Large intestine (tissue), 3 donors: ENCODE measurements around the gene HSD17B2. TPM values are rescaled to one million over a fixed set of nuclear protein-coding genes. Genes with fewer than 3 reads are reported as not detected.

Source experiments
- DNase-seq, 2 donors: peaks; one replicate each; pipeline versions ENCODE4 v3.0.0 to v3.0.0-alpha.2; 2013
- H3K27ac ChIP-seq: one replicate; pipeline ENCODE4 v1.5.1; 2013; ENCODE audit warnings: low read length
- H3K27me3 ChIP-seq: 2 replicates; pipeline ENCODE4 v1.6.1; 2013; ENCODE audit warnings: low read length; ENCODE audit not compliant: control insufficient read depth, insufficient read depth
- H3K36me3 ChIP-seq: 2 replicates; pipeline ENCODE4 v1.6.1; 2013; ENCODE audit warnings: low read length; ENCODE audit not compliant: control insufficient read depth, insufficient read depth
- H3K4me1 ChIP-seq: one replicate; pipeline ENCODE4 v1.6.1; 2013; ENCODE audit warnings: low read length; ENCODE audit not compliant: control insufficient read depth, insufficient read depth
- H3K4me3 ChIP-seq: one replicate; pipeline ENCODE4 v1.5.1; 2013; ENCODE audit warnings: low read length
- H3K9me3 ChIP-seq: one replicate; pipeline ENCODE4 v1.6.1; 2013; ENCODE audit warnings: mild to moderate bottlenecking, low read depth, low read length, moderate library complexity; ENCODE audit not compliant: control insufficient read depth
- WGBS: methylation state at CpG from one replicate; pipeline ENCODE4 v1.1.5; 2013; ENCODE audit warnings: low lambda C conversion rate; ENCODE audit not compliant: insufficient coverage; 5-methylcytosine and 5-hydroxymethylcytosine counted together
- polyA plus RNA-seq: library from polyadenylated mRNA; unstranded; fragments of 120-200 nt; gene quantifications from one replicate; pipeline ENCODE4 v1.2.1, GENCODE V29; 2013

HSD17B2 gene
- polyA plus RNA-seq, 1 donor: 69.5 TPM

GRCh38 chr16:82016964-82017363 lies 18.1 kb upstream of the HSD17B2 start:
- Histone ChIP-seq H3K36me3 (no peaks in the 10 kb centered on the region), H3K4me1 (no peaks in the 10 kb centered on the region), H3K4me3 (no peak overlapping the region), H3K9me3 (no peaks in the 10 kb centered on the region), H3K27me3 (no peaks in the 10 kb centered on the region), H3K27ac (no peak overlapping the region)
- WGBS: no CpG with 5 or more reads among the region's 2 CpGs
- DNase-seq: no peak

GRCh38 chr16:82017911-82018568 lies 17.0 kb upstream of the HSD17B2 start:
- Histone ChIP-seq H3K4me3 (no peak overlapping the region), H3K36me3 (no peaks in the 10 kb centered on the region), H3K4me1 (no peaks in the 10 kb centered on the region), H3K27ac (no peak overlapping the region), H3K27me3 (no peaks in the 10 kb centered on the region), H3K9me3 (no peaks in the 10 kb centered on the region)
- 90% methylated on average over 2 of the region's 6 CpGs for WGBS
- no peak for DNase-seq

DNA sequence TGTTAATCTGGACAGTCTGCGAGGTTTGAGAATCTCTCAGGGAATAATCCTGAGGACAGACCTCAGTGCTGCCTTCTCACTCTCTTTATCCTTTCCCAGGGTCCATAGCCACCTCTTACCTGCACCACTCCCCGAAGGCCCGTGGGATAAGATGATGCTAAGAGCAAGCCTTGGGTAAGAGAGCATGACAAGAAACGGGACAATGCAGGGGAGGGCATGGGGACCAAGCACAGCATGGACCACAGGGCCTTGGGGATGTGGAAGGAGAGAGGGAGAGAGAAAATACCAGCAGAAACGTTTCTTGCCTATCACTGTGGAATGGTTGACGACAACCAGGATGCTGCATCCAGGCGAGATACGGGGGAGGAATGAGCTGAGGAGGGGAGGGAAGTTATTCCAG lies 15.5 kb upstream of the HSD17B2 start:
- H3K9me3 ChIP-seq: no peaks in the 10 kb centered on the region
- 60% methylated on average over 3 of the region's 8 CpGs for WGBS
- H3K27ac ChIP-seq: no peak overlapping the region
- H3K4me1 ChIP-seq: no peaks in the 10 kb centered on the region
- no peaks in the 10 kb centered on the region for H3K36me3 ChIP-seq
- H3K27me3 ChIP-seq: no peaks in the 10 kb centered on the region
- no peak for DNase-seq
- no peak overlapping the region for H3K4me3 ChIP-seq

DNA sequence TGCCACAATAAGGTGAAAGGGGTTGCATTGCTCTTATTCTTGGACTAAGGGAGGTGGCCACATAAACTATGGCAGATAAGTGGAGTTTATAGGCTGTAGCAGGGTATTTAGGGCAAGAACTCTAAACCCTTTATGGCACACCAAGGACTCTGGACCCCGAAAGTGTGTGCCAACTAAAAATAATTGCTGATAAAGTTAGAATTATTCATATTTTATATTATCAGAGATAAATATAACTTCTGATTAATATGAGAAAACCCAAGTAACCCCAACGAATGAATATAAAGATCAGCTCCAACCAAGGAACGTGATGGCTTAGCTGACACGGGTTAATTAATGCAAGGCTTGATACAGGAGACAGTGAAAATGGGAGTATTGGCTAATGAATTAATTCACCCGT lies 15.0 kb upstream of the HSD17B2 start:
- H3K27ac ChIP-seq: no peak overlapping the region
- WGBS: 100% methylated on average over 1 of the region's 5 CpGs
- no peaks in the 10 kb centered on the region for H3K9me3 ChIP-seq
- H3K4me1 ChIP-seq: no peaks in the 10 kb centered on the region
- DNase-seq: no peak
- H3K4me3 ChIP-seq: no peak overlapping the region
- no peaks in the 10 kb centered on the region for H3K36me3 ChIP-seq
- no peaks in the 10 kb centered on the region for H3K27me3 ChIP-seq

- DNase-seq: no peak
- peaks cover 13% of the 10 kb centered on the region for H3K4me1 ChIP-seq
- no peak overlapping the region for H3K4me3 ChIP-seq
- no peak overlapping the region for H3K27ac ChIP-seq
- no peaks in the 10 kb centered on the region for H3K27me3 ChIP-seq
- H3K9me3 ChIP-seq: no peaks in the 10 kb centered on the region
- no CpG with 5 or more reads among the region's 7 CpGs for WGBS
- H3K36me3 ChIP-seq: no peaks in the 10 kb centered on the region
Measured at GRCh38 chr16:82023206-82023605, 11.8 kb upstream of the HSD17B2 start.

DNA sequence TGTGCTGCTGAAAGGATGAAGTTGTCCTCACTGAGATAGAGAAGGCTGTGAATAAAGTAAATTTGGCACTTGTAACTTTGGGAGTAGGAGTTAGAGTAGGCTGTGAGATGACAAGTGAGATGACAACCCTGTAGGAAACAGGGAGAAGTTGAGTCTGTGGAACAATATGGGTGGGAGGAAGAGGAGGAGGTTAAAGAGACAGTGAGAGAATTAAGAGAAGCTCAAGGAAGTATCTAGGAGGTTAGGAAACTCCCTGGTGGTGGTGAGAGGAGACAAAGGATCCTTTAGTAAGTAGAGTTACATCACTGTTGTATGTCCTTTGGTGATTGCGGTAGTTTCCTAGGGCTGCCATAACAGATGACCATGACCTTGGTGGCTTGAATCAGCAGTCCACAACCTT lies 10.7 kb upstream of the HSD17B2 start:
- WGBS: no CpG with 5 or more reads among the region's 1 CpG
- Histone ChIP-seq H3K36me3 (no peaks in the 10 kb centered on the region), H3K27me3 (no peaks in the 10 kb centered on the region), H3K4me1 (peaks cover 15% of the 10 kb centered on the region), H3K4me3 (no peak overlapping the region), H3K27ac (no peak overlapping the region), H3K9me3 (no peaks in the 10 kb centered on the region)
- DNase-seq: no peak

GRCh38 chr16:82024883-82025282 lies 10.2 kb upstream of the HSD17B2 start:
- H3K9me3 ChIP-seq: no peaks in the 10 kb centered on the region
- H3K27ac ChIP-seq: no peak overlapping the region
- H3K4me1 ChIP-seq: peaks cover 15% of the 10 kb centered on the region
- no peak for DNase-seq
- H3K4me3 ChIP-seq: no peak overlapping the region
- no peaks in the 10 kb centered on the region for H3K27me3 ChIP-seq
- no CpG with 5 or more reads among the region's 4 CpGs for WGBS
- no peaks in the 10 kb centered on the region for H3K36me3 ChIP-seq

- 17% methylated on average over 1 of the region's 7 CpGs for WGBS
- peak; percentile 71 to 90 for DNase-seq
- H3K9me3 ChIP-seq: no peaks in the 10 kb centered on the region
- H3K4me1 ChIP-seq: peaks cover 16% of the 10 kb centered on the region
- no peak overlapping the region for H3K4me3 ChIP-seq
- H3K27ac ChIP-seq: peak overlapping the region; percentile 68
- no peaks in the 10 kb centered on the region for H3K36me3 ChIP-seq
- no peaks in the 10 kb centered on the region for H3K27me3 ChIP-seq
Measured at GRCh38 chr16:82027629-82028064, 7.4 kb upstream of the HSD17B2 start.

DNA sequence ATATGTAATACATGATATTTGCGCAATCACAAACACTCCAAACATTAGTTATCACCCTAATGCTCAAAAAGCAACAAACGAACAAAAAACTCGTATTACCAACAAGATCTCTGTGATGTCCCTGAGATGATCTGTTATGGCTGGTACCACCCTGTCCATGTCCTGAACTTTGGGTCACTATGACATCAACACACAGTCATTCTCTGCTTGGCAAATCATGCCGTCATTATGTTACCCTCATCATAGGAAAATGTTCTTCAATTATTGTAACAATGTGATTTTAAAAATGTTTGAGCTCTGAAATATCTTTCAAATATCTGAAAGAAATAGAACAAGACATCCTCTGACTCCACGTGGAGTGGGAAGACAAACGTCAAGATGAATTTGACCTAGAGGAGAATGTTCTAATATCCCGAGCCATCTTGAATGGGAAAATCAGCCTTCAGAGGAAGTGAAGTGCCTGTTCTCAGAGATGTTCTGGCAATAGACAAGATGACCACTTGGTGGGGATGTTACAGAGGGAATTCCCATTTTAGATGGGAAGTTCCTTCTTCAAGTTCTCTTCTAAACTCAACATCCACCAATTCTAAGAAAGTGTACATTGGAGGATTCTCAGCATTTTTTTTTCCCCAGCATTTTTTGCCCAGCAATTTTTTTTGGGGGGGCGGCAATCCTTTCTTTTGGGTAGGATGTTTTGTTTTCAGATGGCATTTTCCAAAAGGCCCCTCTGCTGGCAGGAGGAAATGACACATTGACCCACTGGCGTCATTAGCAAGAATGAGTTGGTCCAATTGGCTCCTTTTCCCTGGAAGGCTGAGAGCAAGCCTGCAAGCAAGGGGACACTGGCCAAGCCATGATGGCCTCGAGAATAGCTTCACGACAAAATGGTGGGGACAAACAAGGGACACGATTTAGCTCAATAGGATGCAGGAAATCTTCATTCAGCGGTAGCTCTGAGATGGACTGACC lies 3.7 kb upstream of the HSD17B2 start:
- Histone ChIP-seq H3K27me3 (no peaks in the 10 kb centered on the region), H3K4me1 (peaks cover 34% of the 10 kb centered on the region), H3K36me3 (no peaks in the 10 kb centered on the region), H3K4me3 (no peak overlapping the region), H3K9me3 (no peaks in the 10 kb centered on the region), H3K27ac (no peak overlapping the region)
- 0% methylated on average over 1 of the region's 13 CpGs for WGBS
- peak; percentile 60 to 71 for DNase-seq

DNA sequence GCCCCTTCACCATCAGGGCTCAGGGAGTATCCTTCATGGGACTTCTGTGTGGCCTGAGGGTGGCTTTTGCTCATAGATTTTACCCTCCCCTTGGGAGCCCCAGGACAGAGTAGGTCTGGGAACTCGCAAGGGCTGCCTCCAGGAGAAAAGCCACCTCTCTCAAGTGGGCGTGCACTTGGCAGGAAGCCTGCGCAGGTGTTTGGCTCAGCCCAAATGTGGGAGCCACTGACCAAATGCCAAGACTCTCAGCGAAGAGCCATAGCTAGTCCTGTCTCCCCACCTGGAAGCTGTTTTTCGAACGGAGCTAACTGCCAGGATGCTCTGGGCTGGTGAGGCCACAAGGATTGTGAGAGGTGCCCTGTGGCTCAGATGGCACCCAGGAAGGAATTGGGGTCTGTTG lies 2.0 kb upstream of the HSD17B2 start:
- Histone ChIP-seq H3K4me3 (no peak overlapping the region), H3K4me1 (peaks cover 26% of the 10 kb centered on the region), H3K27me3 (no peaks in the 10 kb centered on the region), H3K27ac (peak overlapping the region; percentile 91), H3K36me3 (no peaks in the 10 kb centered on the region), H3K9me3 (no peaks in the 10 kb centered on the region)
- DNase-seq: no peak
- WGBS: no CpG with 5 or more reads among the region's 6 CpGs
